ENCODE results near the gene DDX10.

DDX10 gene

DNA sequence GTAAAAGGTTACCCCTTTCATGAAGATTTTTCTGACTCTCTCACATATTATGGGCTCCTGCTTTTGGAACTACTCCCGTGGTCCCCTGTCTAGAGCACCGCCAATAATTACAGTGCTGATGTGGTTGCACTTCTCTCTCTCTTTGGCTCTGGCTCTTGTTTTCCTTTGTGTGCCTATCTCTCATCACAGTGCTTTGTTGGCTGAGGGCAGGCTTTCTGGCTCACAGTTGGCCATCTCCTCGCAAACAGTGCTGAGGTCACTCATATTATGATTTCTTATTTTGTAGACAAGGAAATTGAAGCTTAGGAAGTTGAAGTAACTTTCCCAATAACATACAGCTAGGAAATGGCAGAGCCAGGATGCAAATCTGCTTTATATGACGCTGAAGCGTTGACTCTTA, 192.5 kb downstream of the DDX10 start:
- no peak overlapping the region for H3K9ac ChIP-seq (ENCODE audit: low read depth in 1 of 2, low read length in 2 of 2)
- H3K4me1 ChIP-seq (ENCODE audit: control insufficient read depth in 2 of 2, insufficient read depth in 2 of 2, low read length in 2 of 2): peaks cover 5 to 7% of the 10 kb centered on the region in 2 donors
- no peaks in the 10 kb centered on the region for H3K9me3 ChIP-seq (ENCODE audit: control insufficient read depth in 2 of 2, low read length in 2 of 2)
- no peaks in the 10 kb centered on the region for H3K27me3 ChIP-seq (ENCODE audit: control insufficient read depth in 2 of 2, insufficient read depth in 2 of 2, low read length in 2 of 2)
- no peak overlapping the region for H3K4me3 ChIP-seq (ENCODE audit: low read length in 2 of 2)
- H3K36me3 ChIP-seq (ENCODE audit: control insufficient read depth in 2 of 2, insufficient read depth in 2 of 2, low read length in 2 of 2): no peaks in the 10 kb centered on the region
- no peak overlapping the region for H3K27ac ChIP-seq (ENCODE audit: low read depth in 2 of 2, low read length in 2 of 2)

DNA sequence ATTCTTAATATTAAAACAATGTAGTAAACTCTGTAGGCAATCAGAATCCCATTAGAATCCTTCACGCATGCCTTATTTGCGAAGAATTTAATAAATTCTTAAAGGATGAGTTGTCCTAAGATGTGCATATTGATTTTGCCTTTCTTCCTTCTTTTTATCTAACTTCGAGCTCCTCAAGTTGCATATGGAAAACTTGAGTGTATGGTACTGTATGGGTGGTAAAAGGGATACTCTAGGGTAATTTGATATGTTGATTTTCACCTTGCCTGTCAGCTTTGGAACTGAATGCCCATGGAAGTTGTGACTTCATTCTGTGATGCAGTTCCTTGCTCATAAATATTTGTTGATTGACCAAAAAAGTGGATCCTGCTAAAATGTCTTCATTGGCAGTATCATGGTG, 193.8 kb downstream of the DDX10 start:
- H3K4me3 ChIP-seq (ENCODE audit: low read length in 2 of 2): no peak overlapping the region
- peaks cover 5 to 7% of the 10 kb centered on the region in 2 donors for H3K4me1 ChIP-seq (ENCODE audit: control insufficient read depth in 2 of 2, insufficient read depth in 2 of 2, low read length in 2 of 2)
- H3K36me3 ChIP-seq (ENCODE audit: control insufficient read depth in 2 of 2, insufficient read depth in 2 of 2, low read length in 2 of 2): no peaks in the 10 kb centered on the region
- H3K27me3 ChIP-seq (ENCODE audit: control insufficient read depth in 2 of 2, insufficient read depth in 2 of 2, low read length in 2 of 2): no peaks in the 10 kb centered on the region
- H3K9me3 ChIP-seq (ENCODE audit: control insufficient read depth in 2 of 2, low read length in 2 of 2): no peaks in the 10 kb centered on the region
- H3K27ac ChIP-seq (ENCODE audit: low read depth in 2 of 2, low read length in 2 of 2): no peak overlapping the region
- H3K9ac ChIP-seq (ENCODE audit: low read depth in 1 of 2, low read length in 2 of 2): no peak overlapping the region

DNA sequence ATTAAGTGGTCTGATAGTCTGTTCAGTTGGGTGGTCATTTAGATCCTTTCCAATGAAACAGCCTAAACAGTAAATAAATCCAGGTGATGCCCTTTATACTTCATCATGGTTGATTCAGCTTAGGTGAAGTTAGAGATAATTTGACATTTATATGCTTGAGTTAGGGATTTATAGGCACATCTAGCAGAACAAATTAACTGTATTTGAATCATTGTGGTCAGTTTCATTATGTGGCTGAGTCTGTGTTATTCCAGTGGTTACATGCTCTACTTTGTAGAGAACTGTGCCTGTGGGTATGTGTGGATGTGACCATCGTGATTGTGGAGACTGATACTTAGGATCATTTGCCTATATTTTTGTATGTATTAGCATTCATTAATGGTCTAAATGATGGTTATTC, 194.6 kb downstream of the DDX10 start:
- no peak overlapping the region for H3K9ac ChIP-seq (ENCODE audit: low read depth in 1 of 2, low read length in 2 of 2)
- no peaks in the 10 kb centered on the region for H3K27me3 ChIP-seq (ENCODE audit: control insufficient read depth in 2 of 2, insufficient read depth in 2 of 2, low read length in 2 of 2)
- H3K4me3 ChIP-seq (ENCODE audit: low read length in 2 of 2): no peak overlapping the region
- H3K4me1 ChIP-seq (ENCODE audit: control insufficient read depth in 2 of 2, insufficient read depth in 2 of 2, low read length in 2 of 2): no peaks in the 10 kb centered on the region
- no peaks in the 10 kb centered on the region for H3K9me3 ChIP-seq (ENCODE audit: control insufficient read depth in 2 of 2, low read length in 2 of 2)
- H3K36me3 ChIP-seq (ENCODE audit: control insufficient read depth in 2 of 2, insufficient read depth in 2 of 2, low read length in 2 of 2): no peaks in the 10 kb centered on the region
- no peak overlapping the region for H3K27ac ChIP-seq (ENCODE audit: low read depth in 2 of 2, low read length in 2 of 2)

DNA sequence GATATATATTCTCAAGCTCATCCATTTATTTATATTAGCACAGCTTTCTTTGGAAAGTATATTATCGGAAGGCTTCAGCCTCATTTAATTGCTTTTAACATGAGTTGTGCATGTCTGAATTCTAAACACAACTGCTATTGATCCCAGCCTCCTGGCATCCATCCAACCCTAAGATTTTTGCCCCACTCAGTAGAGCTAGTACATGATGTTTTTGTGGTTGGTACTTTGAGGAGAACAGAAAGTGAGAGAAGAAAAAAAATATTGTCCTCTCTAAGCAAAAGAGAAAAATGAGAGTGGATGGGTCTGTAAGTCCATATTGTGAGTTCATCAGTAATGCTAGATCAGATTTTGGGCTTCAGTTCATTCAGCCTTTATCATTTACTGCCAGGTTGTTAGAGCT, 198.7 kb downstream of the DDX10 start:
- no peak overlapping the region for H3K9ac ChIP-seq (ENCODE audit: low read depth in 1 of 2, low read length in 2 of 2)
- H3K27ac ChIP-seq (ENCODE audit: low read depth in 2 of 2, low read length in 2 of 2): no peak overlapping the region
- no peaks in the 10 kb centered on the region for H3K9me3 ChIP-seq (ENCODE audit: control insufficient read depth in 2 of 2, low read length in 2 of 2)
- H3K36me3 ChIP-seq (ENCODE audit: control insufficient read depth in 2 of 2, insufficient read depth in 2 of 2, low read length in 2 of 2): no peaks in the 10 kb centered on the region
- no peak overlapping the region for H3K4me3 ChIP-seq (ENCODE audit: low read length in 2 of 2)
- no peaks in the 10 kb centered on the region for H3K27me3 ChIP-seq (ENCODE audit: control insufficient read depth in 2 of 2, insufficient read depth in 2 of 2, low read length in 2 of 2)
- H3K4me1 ChIP-seq (ENCODE audit: control insufficient read depth in 2 of 2, insufficient read depth in 2 of 2, low read length in 2 of 2): no peaks in the 10 kb centered on the region

DNA sequence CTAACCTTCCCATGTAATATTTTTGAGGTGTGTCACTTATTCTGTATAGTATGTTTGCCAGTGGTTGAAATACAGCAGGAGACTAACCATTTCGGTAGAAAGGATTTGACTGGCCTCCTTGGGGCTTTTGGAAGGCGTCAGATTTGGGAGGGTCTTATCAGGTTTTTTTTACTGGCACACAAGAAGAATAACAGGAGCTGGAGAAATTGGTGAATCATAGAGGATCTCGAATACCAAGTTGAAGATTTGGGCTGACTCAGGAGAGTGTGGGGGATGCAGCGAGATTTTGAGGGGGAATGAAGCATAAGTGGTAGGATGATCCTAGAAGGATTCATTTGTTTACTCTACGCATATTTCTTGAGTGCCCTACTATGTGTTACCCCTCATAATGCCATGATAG, 200.5 kb downstream of the DDX10 start:
- Histone ChIP-seq H3K9ac (ENCODE audit: low read depth in 1 of 2, low read length in 2 of 2) (no peak overlapping the region), H3K27ac (ENCODE audit: low read depth in 2 of 2, low read length in 2 of 2) (no peak overlapping the region), H3K27me3 (ENCODE audit: control insufficient read depth in 2 of 2, insufficient read depth in 2 of 2, low read length in 2 of 2) (no peaks in the 10 kb centered on the region), H3K9me3 (ENCODE audit: control insufficient read depth in 2 of 2, low read length in 2 of 2) (no peaks in the 10 kb centered on the region), H3K36me3 (ENCODE audit: control insufficient read depth in 2 of 2, insufficient read depth in 2 of 2, low read length in 2 of 2) (no peaks in the 10 kb centered on the region), H3K4me3 (ENCODE audit: low read length in 2 of 2) (no peak overlapping the region), H3K4me1 (ENCODE audit: control insufficient read depth in 2 of 2, insufficient read depth in 2 of 2, low read length in 2 of 2) (no peaks in the 10 kb centered on the region)

DNA sequence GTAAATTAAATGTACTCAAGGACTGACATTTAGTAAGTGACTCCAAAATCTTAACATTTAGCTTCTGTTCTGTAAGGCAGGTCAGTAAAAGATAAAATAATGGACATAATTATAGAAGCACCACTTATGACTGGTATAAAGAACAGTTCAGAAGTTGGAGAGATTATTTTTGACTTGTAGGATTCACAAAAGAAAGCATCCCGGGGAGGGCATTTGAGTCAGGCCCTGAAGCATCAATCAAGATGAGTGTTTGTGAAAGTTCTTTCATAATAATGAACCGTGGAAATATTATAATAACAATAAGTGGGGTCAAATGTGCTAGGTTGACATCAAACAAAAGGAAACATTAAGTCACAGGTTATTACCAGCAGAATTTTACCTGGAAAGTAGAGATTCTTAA, 201.9 kb downstream of the DDX10 start:
- no peaks in the 10 kb centered on the region for H3K27me3 ChIP-seq (ENCODE audit: control insufficient read depth in 2 of 2, insufficient read depth in 2 of 2, low read length in 2 of 2)
- no peaks in the 10 kb centered on the region for H3K4me1 ChIP-seq (ENCODE audit: control insufficient read depth in 2 of 2, insufficient read depth in 2 of 2, low read length in 2 of 2)
- no peak overlapping the region for H3K4me3 ChIP-seq (ENCODE audit: low read length in 2 of 2)
- no peak overlapping the region for H3K9ac ChIP-seq (ENCODE audit: low read depth in 1 of 2, low read length in 2 of 2)
- H3K9me3 ChIP-seq (ENCODE audit: control insufficient read depth in 2 of 2, low read length in 2 of 2): no peaks in the 10 kb centered on the region
- H3K27ac ChIP-seq (ENCODE audit: low read depth in 2 of 2, low read length in 2 of 2): no peak overlapping the region
- no peaks in the 10 kb centered on the region for H3K36me3 ChIP-seq (ENCODE audit: control insufficient read depth in 2 of 2, insufficient read depth in 2 of 2, low read length in 2 of 2)

DNA sequence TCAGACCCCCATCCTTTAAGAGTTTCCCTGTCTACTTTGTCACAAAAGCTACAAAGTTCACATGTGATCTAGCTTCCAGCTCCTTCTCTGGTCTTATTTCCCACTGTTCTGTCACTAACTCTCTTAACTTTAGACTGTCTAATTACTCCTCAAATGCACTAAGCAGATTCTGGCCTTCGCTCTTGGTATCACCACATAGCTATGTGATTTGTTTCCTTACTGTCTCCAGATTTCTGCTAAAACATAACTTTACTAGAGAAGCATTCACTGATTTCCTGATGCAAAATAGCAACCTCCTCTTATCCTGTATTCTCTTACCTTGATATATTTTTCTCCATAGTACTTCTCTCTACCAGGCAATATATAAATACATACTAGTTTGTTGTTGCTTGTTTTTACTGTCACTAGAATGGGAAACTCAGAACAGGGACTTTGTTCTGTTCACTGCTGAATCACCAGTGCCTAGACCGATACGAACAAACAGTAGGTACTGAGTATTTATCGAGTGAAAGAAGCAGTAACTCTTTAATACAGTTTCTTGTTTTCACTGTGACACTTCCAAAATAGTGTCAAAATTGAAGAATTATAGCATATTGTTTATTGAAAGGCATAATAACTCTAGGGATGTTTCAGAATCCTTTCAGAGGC, 205.6 kb downstream of the DDX10 start:
- H3K9ac ChIP-seq (ENCODE audit: low read depth in 1 of 2, low read length in 2 of 2): no peak overlapping the region
- no peak overlapping the region for H3K27ac ChIP-seq (ENCODE audit: low read depth in 2 of 2, low read length in 2 of 2)
- no peaks in the 10 kb centered on the region for H3K9me3 ChIP-seq (ENCODE audit: control insufficient read depth in 2 of 2, low read length in 2 of 2)
- H3K4me3 ChIP-seq (ENCODE audit: low read length in 2 of 2): no peak overlapping the region
- H3K4me1 ChIP-seq (ENCODE audit: control insufficient read depth in 2 of 2, insufficient read depth in 2 of 2, low read length in 2 of 2): no peaks in the 10 kb centered on the region
- no peaks in the 10 kb centered on the region for H3K27me3 ChIP-seq (ENCODE audit: control insufficient read depth in 2 of 2, insufficient read depth in 2 of 2, low read length in 2 of 2)
- no peaks in the 10 kb centered on the region for H3K36me3 ChIP-seq (ENCODE audit: control insufficient read depth in 2 of 2, insufficient read depth in 2 of 2, low read length in 2 of 2)

DNA sequence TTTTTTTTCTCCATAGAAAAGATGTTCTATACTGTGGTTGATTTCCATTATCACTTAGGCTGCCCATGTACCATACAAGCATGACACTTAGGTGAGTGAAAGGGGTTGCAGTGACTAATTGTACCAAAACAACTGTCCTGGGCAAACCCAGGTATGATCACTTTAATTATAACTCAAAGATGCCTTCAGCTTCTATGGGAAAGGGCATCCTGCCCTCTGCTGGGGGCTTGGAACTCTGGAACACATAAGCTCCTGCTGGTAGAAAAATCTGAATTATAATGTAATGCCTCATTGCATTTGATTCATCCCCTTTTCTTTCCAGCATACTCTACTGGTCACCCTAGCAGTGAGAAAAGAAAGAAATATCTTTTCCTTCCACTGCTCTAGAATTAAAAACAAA, 206.3 kb downstream of the DDX10 start:
- no peaks in the 10 kb centered on the region for H3K27me3 ChIP-seq (ENCODE audit: control insufficient read depth in 2 of 2, insufficient read depth in 2 of 2, low read length in 2 of 2)
- no peak overlapping the region for H3K4me3 ChIP-seq (ENCODE audit: low read length in 2 of 2)
- H3K9me3 ChIP-seq (ENCODE audit: control insufficient read depth in 2 of 2, low read length in 2 of 2): no peaks in the 10 kb centered on the region
- no peak overlapping the region for H3K27ac ChIP-seq (ENCODE audit: low read depth in 2 of 2, low read length in 2 of 2)
- H3K4me1 ChIP-seq (ENCODE audit: control insufficient read depth in 2 of 2, insufficient read depth in 2 of 2, low read length in 2 of 2): no peaks in the 10 kb centered on the region
- no peaks in the 10 kb centered on the region for H3K36me3 ChIP-seq (ENCODE audit: control insufficient read depth in 2 of 2, insufficient read depth in 2 of 2, low read length in 2 of 2)
- H3K9ac ChIP-seq (ENCODE audit: low read depth in 1 of 2, low read length in 2 of 2): no peak overlapping the region

DNA sequence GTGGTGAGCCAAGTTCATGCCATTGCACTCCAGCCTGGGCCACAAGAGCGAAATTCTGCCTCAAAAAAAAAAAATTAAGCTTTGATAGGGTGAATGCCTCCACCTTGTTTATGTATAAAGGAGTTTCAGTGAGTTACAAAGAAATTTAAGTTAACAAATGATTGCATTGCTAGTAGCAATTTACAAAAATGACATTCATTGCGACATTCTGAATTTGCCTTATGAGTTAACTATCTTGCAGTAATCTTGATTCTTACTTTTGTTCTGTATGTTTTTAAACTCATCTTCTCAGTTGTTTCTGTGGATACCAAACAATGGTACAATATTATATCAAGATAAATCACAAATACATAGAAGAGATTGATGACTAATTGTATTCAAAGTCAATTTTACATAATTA, 207.0 kb downstream of the DDX10 start:
- Histone ChIP-seq H3K9me3 (ENCODE audit: control insufficient read depth in 2 of 2, low read length in 2 of 2) (no peaks in the 10 kb centered on the region), H3K4me1 (ENCODE audit: control insufficient read depth in 2 of 2, insufficient read depth in 2 of 2, low read length in 2 of 2) (no peaks in the 10 kb centered on the region), H3K36me3 (ENCODE audit: control insufficient read depth in 2 of 2, insufficient read depth in 2 of 2, low read length in 2 of 2) (no peaks in the 10 kb centered on the region), H3K27me3 (ENCODE audit: control insufficient read depth in 2 of 2, insufficient read depth in 2 of 2, low read length in 2 of 2) (no peaks in the 10 kb centered on the region), H3K4me3 (ENCODE audit: low read length in 2 of 2) (no peak overlapping the region), H3K27ac (ENCODE audit: low read depth in 2 of 2, low read length in 2 of 2) (no peak overlapping the region), H3K9ac (ENCODE audit: low read depth in 1 of 2, low read length in 2 of 2) (no peak overlapping the region)

DNA sequence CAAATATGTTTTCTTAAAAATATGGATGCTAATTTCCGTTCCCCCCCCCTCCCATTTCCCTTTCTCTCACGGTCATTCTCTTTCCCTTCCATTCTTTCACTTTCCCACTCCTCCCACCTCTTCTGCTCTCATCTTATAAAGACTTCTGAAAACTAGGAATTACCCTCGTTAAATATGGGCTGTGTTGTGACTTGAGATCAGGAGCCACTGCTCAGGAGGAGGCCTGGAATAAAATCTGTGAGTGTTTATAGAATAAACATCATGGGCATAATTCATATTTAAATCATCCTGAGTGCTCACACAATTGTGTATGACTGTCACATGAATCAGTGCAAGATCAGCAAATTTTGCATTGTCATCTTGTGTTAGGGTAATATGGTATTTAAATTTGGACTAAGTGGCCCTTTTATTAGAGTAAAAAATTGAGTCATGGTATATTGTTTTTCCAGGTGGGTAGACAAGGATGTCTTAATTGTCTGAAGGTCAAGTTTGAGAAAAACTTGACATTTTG, 208.0 kb downstream of the DDX10 start:
- no peak overlapping the region for H3K27ac ChIP-seq (ENCODE audit: low read depth in 2 of 2, low read length in 2 of 2)
- no peaks in the 10 kb centered on the region for H3K36me3 ChIP-seq (ENCODE audit: control insufficient read depth in 2 of 2, insufficient read depth in 2 of 2, low read length in 2 of 2)
- H3K9ac ChIP-seq (ENCODE audit: low read depth in 1 of 2, low read length in 2 of 2): no peak overlapping the region
- H3K4me3 ChIP-seq (ENCODE audit: low read length in 2 of 2): no peak overlapping the region
- H3K27me3 ChIP-seq (ENCODE audit: control insufficient read depth in 2 of 2, insufficient read depth in 2 of 2, low read length in 2 of 2): no peaks in the 10 kb centered on the region
- H3K9me3 ChIP-seq (ENCODE audit: control insufficient read depth in 2 of 2, low read length in 2 of 2): no peaks in the 10 kb centered on the region
- no peaks in the 10 kb centered on the region for H3K4me1 ChIP-seq (ENCODE audit: control insufficient read depth in 2 of 2, insufficient read depth in 2 of 2, low read length in 2 of 2)

DNA sequence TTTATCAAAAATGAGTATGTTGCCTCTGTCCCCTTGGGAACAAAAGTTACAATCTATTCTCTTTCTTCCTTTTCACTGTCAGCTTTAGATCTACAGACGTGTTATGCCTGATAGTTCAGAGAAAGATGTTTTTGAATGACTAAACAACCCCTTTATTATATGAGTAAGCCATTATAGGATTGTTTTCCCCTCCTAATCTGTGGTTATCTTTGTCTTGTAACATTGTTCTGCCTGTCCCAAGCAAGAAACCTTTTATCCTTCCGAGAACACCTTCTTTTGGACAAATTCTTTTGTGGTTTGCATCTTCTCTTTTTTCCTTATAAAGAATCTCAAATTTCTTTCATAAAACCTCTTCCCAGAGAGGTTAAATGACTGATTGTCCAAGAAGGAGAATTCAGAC, 208.4 kb downstream of the DDX10 start:
- Histone ChIP-seq H3K9ac (ENCODE audit: low read depth in 1 of 2, low read length in 2 of 2) (no peak overlapping the region), H3K4me1 (ENCODE audit: control insufficient read depth in 2 of 2, insufficient read depth in 2 of 2, low read length in 2 of 2) (no peaks in the 10 kb centered on the region), H3K36me3 (ENCODE audit: control insufficient read depth in 2 of 2, insufficient read depth in 2 of 2, low read length in 2 of 2) (no peaks in the 10 kb centered on the region), H3K27me3 (ENCODE audit: control insufficient read depth in 2 of 2, insufficient read depth in 2 of 2, low read length in 2 of 2) (no peaks in the 10 kb centered on the region), H3K9me3 (ENCODE audit: control insufficient read depth in 2 of 2, low read length in 2 of 2) (no peaks in the 10 kb centered on the region), H3K27ac (ENCODE audit: low read depth in 2 of 2, low read length in 2 of 2) (no peak overlapping the region), H3K4me3 (ENCODE audit: low read length in 2 of 2) (no peak overlapping the region)

Measured in mucosa of rectum (tissue), 2 donors.